OCI-LY1 (cell line): ENCODE data around the gene HOXA5.

Source experiments
- CTCF ChIP-seq: fragments of 200-600 bp; sonication (generic), shearing (Covaris generic); IDR thresholded peaks from 2 replicates; pipeline ENCODE4 v1.5.1; 2017; ENCODE audit warnings: mild to moderate bottlenecking, antibody characterized with exemption, low read length, moderate library complexity, mixed read lengths
- EZH2 ChIP-seq: fragments of 200-600 bp; sonication (generic), shearing (Covaris generic); IDR thresholded peaks from 2 replicates; pipeline ENCODE4 v1.8.0; 2017; ENCODE audit warnings: borderline replicate concordance, mixed run types, mild to moderate bottlenecking, antibody characterized with exemption, low read length, moderate library complexity, mixed read lengths

GRCh38 chr7:27138985-27139333, 4.5 kb downstream of the HOXA5 start:
- no peak for TF ChIP-seq CTCF
- no peak for TF ChIP-seq EZH2
